GM19463 (cell line): ENCODE data around the gene E2F6.

Source experiments
- ATAC-seq: cut with Tn5 transposase; IDR thresholded peaks from one replicate; pipeline ENCODE4 v1.9.1; 2021; ENCODE audit warnings: mild to moderate bottlenecking, moderate library complexity; ENCODE audit not compliant: unreplicated experiment

E2F6 gene

DNA sequence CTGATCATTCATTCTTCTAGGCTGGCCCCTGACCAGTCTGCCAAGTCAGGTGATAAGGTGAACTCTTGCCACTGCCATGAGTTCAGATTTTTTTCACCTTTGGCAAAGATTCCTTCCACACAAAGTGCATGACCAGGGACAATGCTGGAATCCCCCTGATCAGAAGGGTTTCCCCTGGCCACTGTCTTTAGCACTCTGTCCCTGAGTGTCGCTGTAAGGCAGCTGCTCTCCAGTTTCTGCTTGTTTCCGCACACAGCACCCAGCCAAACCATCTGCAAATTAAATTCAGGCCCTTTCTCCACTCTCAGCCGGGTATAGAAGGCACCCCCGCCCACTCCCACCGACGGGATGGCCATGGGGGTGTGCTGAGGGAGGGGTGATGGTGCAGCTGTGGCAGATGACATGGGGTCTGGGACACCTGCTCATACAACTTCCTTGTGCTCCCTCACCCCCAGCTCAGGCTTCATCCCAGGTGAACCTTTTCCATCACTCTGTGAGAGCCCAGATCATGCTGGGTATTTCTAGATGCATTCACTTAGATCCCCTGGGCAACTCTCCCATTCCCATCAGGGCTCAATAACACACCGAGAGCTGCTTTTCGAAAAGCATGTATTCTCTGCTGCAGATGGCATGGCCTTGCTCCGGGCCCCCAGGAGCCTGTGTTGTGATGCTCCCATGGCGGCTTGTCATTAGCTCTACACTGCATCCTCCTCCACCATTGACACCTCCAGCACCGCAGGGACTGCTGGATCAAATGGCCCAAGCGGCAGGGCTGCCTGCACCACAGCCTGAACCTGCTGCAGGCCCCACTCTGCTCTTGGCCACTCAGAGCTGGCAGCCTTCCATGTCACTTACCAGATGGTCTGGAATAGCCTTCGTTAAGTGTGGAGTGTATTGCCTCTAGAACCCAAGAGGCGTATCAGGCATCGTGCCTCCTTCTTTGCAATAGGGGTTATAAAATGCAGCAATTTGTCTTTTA, 69.2 kb downstream of the E2F6 start:
- no peak for ATAC-seq

DNA sequence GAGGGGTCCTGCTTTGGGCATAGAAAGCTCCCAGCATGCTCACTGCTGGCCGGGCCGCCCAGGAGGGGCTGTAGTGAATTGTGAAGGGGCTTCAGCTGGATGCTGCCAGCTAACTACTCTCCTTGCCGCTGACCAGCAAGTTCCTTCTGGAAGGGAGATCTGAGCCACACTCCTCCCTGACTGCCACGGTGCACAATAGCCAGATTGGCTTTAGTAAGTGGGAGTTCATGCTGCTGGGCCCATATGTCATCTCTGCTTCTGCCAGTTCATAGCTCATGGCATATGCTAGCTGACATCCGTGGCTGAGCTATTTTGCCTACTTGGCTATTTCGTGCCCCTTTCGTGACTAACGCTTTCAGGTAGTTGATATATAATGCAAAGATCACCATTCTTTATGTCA, 69.9 kb downstream of the E2F6 start:
- ATAC-seq = no peak

DNA sequence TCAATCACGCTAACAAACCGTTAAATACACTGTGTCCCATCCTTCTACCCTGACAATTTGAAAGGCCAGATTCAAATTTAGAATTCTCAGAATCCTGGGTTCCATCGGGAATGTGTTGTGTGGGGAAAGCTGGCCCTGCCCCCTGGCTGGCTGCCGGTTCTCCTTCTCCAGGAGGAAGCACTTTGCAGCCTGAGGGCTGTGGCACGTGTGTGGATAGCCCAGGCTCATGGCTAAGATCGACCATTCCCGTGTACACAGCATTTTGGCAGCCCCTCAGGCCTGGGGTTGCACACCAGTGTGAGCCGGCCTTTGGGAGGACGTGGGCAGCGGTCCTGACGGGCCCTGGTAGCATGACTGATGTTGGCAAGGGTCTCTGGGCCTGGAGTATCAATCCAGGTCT, 70.6 kb downstream of the E2F6 start:
- no peak for ATAC-seq
